ENCODE measurements around the gene LYRM7. TPM values are rescaled to one million over a fixed set of nuclear protein-coding genes. Genes with fewer than 3 reads are reported as not detected.
"Not testable (repeated sequence)": the region's sequence is repeated elsewhere in the genome, so short reads cannot be mapped to it uniquely, and the experiment has no call there.

The LYRM7 gene
- total RNA-seq, 1 donor from 2014 or later: 5.3 TPM

- no peak for ATAC-seq
Measured at GRCh38 chr5:131221008-131221703, 50.4 kb downstream of the LYRM7 start.

- no peak for ATAC-seq
Measured at GRCh38 chr5:131221888-131222287, 51.1 kb downstream of the LYRM7 start.

- ATAC-seq: no peak
Measured at GRCh38 chr5:131222731-131223130, 52.0 kb downstream of the LYRM7 start.

- no peak for ATAC-seq
Measured at GRCh38 chr5:131223751-131224386, 53.1 kb downstream of the LYRM7 start.

GRCh38 chr5:131224387-131225201 lies 53.9 kb downstream of the LYRM7 start:
- ATAC-seq: peak; percentile 25

GRCh38 chr5:131225282-131225974 lies 54.7 kb downstream of the LYRM7 start:
- no peak for ATAC-seq

GRCh38 chr5:131226899-131227298 lies 56.2 kb downstream of the LYRM7 start:
- no peak for ATAC-seq

GRCh38 chr5:131228646-131229045 lies 57.9 kb downstream of the LYRM7 start:
- no peak for ATAC-seq

GRCh38 chr5:131229623-131230022 lies 58.9 kb downstream of the LYRM7 start:
- no peak for ATAC-seq

GRCh38 chr5:131230406-131230805 lies 59.7 kb downstream of the LYRM7 start:
- ATAC-seq: no peak

GRCh38 chr5:131239686-131240085 lies 68.9 kb downstream of the LYRM7 start:
- no peak for ATAC-seq

- peak; percentile 99 for ATAC-seq
Measured at GRCh38 chr5:131242728-131243255, 72.0 kb downstream of the LYRM7 start.

GRCh38 chr5:131245312-131245711 lies 74.6 kb downstream of the LYRM7 start:
- ATAC-seq: no peak

GRCh38 chr5:131245948-131246347 lies 75.2 kb downstream of the LYRM7 start:
- ATAC-seq: no peak

- no peak for ATAC-seq
Measured at GRCh38 chr5:131246504-131246903, 75.8 kb downstream of the LYRM7 start.

GRCh38 chr5:131250751-131251475 lies 80.2 kb downstream of the LYRM7 start:
- no peak for ATAC-seq

GRCh38 chr5:131252824-131253171 lies 82.1 kb downstream of the LYRM7 start:
- peak; percentile 76 for ATAC-seq

- ATAC-seq: not testable (repeated sequence)
Measured at GRCh38 chr5:131254025-131254424, 83.3 kb downstream of the LYRM7 start.

- no peak for ATAC-seq
Measured at GRCh38 chr5:131254741-131255140, 84.0 kb downstream of the LYRM7 start.

Data from esophagus mucosa (tissue), 1 donor.